Colonic mucosa (tissue), 4 donors: ENCODE measurements around the gene ANO2. TPM values are rescaled to one million over a fixed set of nuclear protein-coding genes. Genes with fewer than 3 reads are reported as not detected.

Experiments used
- DNase-seq: peaks from one replicate; pipeline ENCODE4 v3.0.0-alpha.2; 2020
- H3K27ac ChIP-seq: fragments of 200-600 bp; one replicate; pipeline ENCODE4 v1.8.0; 2021
- H3K27me3 ChIP-seq: fragments of 200-600 bp; one replicate; pipeline ENCODE4 v1.8.0; 2021
- H3K36me3 ChIP-seq: fragments of 200-600 bp; one replicate; pipeline ENCODE4 v1.8.0; 2021
- H3K4me1 ChIP-seq: fragments of 200-600 bp; one replicate; pipeline ENCODE4 v1.8.0; 2021; ENCODE audit warnings: mild to moderate bottlenecking
- H3K4me3 ChIP-seq: fragments of 200-600 bp; one replicate; pipeline ENCODE4 v1.8.0; 2021
- H3K9ac ChIP-seq, 2 donors: one replicate each; pipeline ENCODE4 v1.7.0; 2013; ENCODE audit warnings: control low read depth in 2 of 2, low read depth in 2 of 2, low read length in 2 of 2
- H3K9me3 ChIP-seq: fragments of 200-600 bp; one replicate; pipeline ENCODE4 v1.8.0; 2021
- intact Hi-C: fragments of 100-400 bp; cut with DNase I; formaldehyde crosslinking; loops from one replicate; pipeline ENCODE4 v1.14.1; 2022
- total RNA-seq, 2 donors: library from RNA; stranded (reverse); fragmentation: NEBNext Ultra II Directional in 1 of 2; extraction: Animal tissue kit (Norgen Biotek cat#: 25700) in 1 of 2; gene quantifications; one replicate each; pipeline ENCODE4 v1.2.1, GENCODE V29; 2021
- TF ChIP-seq, protein P1 (sequence below): fragments of 200-600 bp; IDR thresholded peaks from one replicate; pipeline ENCODE4 v1.8.0; 2022; ENCODE audit warnings: antibody characterized with exemption, mild to moderate bottlenecking
- donor health status: healthy.
- donor health status: DM: no; HTN: no; CAD: no.
- donor health status: DM: no; HTN: no; CAD: no.

Gene ANO2
- total RNA-seq, 2 donors from 2014 or later, result 1.1 to 2.2 TPM

DNA sequence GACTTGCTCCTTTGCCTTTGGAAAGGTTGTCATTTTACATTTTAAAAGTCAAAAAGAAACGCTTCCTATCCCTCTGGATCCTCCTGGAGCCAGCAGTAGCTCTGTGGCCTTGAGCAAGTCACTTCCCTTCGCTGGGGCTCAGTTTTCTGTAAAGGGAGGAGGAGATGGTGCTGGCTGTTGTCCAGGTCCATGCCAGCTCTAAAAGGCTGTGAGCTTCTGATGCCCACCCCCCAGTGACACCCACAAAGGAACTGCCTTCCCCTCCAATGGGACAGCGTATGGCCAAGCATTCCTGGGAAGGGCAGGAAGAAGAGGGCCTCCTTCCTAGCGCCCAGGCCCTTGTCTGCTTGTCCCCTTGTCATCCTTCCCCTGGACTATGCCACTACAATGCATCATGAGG, 431.7 kb downstream of the ANO2 start:
- TF ChIP-seq, protein P1, sequence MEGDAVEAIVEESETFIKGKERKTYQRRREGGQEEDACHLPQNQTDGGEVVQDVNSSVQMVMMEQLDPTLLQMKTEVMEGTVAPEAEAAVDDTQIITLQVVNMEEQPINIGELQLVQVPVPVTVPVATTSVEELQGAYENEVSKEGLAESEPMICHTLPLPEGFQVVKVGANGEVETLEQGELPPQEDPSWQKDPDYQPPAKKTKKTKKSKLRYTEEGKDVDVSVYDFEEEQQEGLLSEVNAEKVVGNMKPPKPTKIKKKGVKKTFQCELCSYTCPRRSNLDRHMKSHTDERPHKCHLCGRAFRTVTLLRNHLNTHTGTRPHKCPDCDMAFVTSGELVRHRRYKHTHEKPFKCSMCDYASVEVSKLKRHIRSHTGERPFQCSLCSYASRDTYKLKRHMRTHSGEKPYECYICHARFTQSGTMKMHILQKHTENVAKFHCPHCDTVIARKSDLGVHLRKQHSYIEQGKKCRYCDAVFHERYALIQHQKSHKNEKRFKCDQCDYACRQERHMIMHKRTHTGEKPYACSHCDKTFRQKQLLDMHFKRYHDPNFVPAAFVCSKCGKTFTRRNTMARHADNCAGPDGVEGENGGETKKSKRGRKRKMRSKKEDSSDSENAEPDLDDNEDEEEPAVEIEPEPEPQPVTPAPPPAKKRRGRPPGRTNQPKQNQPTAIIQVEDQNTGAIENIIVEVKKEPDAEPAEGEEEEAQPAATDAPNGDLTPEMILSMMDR, result no peak
- Histone ChIP-seq H3K9ac (no peak overlapping the region), H3K4me1 (no peaks in the 10 kb centered on the region), H3K27me3 (no peaks in the 10 kb centered on the region), H3K4me3 (no peak overlapping the region), H3K27ac (no peak overlapping the region), H3K9me3 (no peaks in the 10 kb centered on the region), H3K36me3 (no peaks in the 10 kb centered on the region)
- intact Hi-C loops, result no loop called here
- no peak for DNase-seq

Other genes starting within 250 kb of the ANO2 start
- 10 to 100 TPM; 20.9 to 63.2 TPM for gene VWF, start 179.4 kb upstream of the ANO2 start, total RNA-seq